HEK293T (cell line): ENCODE results near the gene C2orf72.

Experiments
- BHLHE40 ChIP-seq: fragments of 450-650 bp; IDR thresholded peaks from 2 replicates; pipeline ENCODE4 v1.6.1; 2016; ENCODE audit warnings: mild to moderate bottlenecking, moderate library complexity, borderline replicate concordance
- ELF4 ChIP-seq: fragments of 450-650 bp; IDR thresholded peaks from 2 replicates; pipeline ENCODE4 v1.6.1; 2017; ENCODE audit warnings: antibody characterized with exemption
- FOXA1 ChIP-seq: fragments of 450-650 bp; IDR thresholded peaks from 2 replicates; pipeline ENCODE4 v1.6.1; 2016; ENCODE audit warnings: mild to moderate bottlenecking
- FOXM1 ChIP-seq: fragments of 450-650 bp; IDR thresholded peaks from 2 replicates; pipeline ENCODE4 v1.6.1; 2017; ENCODE audit warnings: mild to moderate bottlenecking, borderline replicate concordance
- LEF1 ChIP-seq: fragments of 450-650 bp; IDR thresholded peaks from 2 replicates; pipeline ENCODE4 v1.6.1; 2017; ENCODE audit warnings: mild to moderate bottlenecking, borderline replicate concordance
- SP1 ChIP-seq: fragments of 450-650 bp; IDR thresholded peaks from 2 replicates; pipeline ENCODE4 v1.6.1; 2017
- TF ChIP-seq, protein P1 (sequence below): fragments of 450-650 bp; IDR thresholded peaks from 2 replicates; pipeline ENCODE4 v1.6.1; 2016

DNA sequence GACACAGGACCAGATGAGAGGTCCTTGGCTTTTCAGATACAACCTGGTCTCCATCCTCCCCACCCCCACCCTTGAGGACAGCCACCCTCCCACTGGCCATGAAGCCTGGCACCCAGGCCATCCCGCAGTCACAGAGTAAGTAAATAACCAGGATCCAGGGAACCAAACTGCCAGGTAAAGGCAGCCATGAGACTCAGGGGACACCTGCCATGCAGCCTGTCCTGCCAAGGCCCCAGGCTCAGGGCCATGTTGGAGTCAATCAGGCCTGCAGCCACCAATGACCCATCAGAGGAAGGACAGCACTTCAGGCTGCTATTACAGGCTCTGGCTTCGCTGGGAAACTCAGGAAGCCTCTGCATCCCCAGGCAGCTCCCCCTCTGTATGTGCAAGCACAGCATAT is 25.8 kb upstream of the C2orf72 start:
- TF ChIP-seq LEF1: no peak
- TF ChIP-seq BHLHE40: no peak
- TF ChIP-seq, protein P1, sequence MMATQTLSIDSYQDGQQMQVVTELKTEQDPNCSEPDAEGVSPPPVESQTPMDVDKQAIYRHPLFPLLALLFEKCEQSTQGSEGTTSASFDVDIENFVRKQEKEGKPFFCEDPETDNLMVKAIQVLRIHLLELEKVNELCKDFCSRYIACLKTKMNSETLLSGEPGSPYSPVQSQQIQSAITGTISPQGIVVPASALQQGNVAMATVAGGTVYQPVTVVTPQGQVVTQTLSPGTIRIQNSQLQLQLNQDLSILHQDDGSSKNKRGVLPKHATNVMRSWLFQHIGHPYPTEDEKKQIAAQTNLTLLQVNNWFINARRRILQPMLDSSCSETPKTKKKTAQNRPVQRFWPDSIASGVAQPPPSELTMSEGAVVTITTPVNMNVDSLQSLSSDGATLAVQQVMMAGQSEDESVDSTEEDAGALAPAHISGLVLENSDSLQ: no peak
- TF ChIP-seq SP1: no peak
- TF ChIP-seq FOXM1: no peak
- no peak for TF ChIP-seq FOXA1
- no peak for TF ChIP-seq ELF4
